Lung (tissue), 12 donors: ENCODE data around the gene CANT1. TPM values are rescaled to one million over a fixed set of nuclear protein-coding genes. Genes with fewer than 3 reads are reported as not detected.

ENCODE experiments used
- ATAC-seq: fragments of 200-7000 bp; cut with Tn5 transposase; one replicate; pipeline ENCODE4 v1.9.1; 2020; ENCODE audit warnings: moderate number of reproducible peaks; ENCODE audit not compliant: insufficient read depth, low FRiP score
- DNase-seq, 3 donors: peaks; one replicate each; pipeline ENCODE4 v3.0.0-alpha.2; 2013 to 2017
- H3K27ac ChIP-seq, 2 donors: one replicate each; pipeline ENCODE4 v1.5.1; 2013; ENCODE audit warnings: mild to moderate bottlenecking in 2 of 2, moderate library complexity in 2 of 2, control low read depth in 1 of 2, inconsistent platforms in 1 of 2, low read depth in 1 of 2, low read length in 1 of 2
- H3K27me3 ChIP-seq, 3 donors: one replicate each; pipeline ENCODE4 v1.5.1; 2013; ENCODE audit warnings: low read length in 2 of 3; ENCODE audit not compliant: control insufficient read depth in 3 of 3, insufficient read depth in 3 of 3
- H3K36me3 ChIP-seq, 4 donors: one replicate each; pipeline ENCODE4 v1.5.1; 2013; ENCODE audit warnings: low read length in 4 of 4, mild to moderate bottlenecking in 1 of 4, moderate library complexity in 1 of 4; ENCODE audit not compliant: control insufficient read depth in 4 of 4, insufficient read depth in 4 of 4
- H3K4me1 ChIP-seq, 5 donors: one replicate each; pipeline ENCODE4 v1.5.1; 2013; ENCODE audit warnings: low read length in 5 of 5, mild to moderate bottlenecking in 2 of 5, moderate library complexity in 1 of 5; ENCODE audit not compliant: control insufficient read depth in 5 of 5, insufficient read depth in 5 of 5
- H3K4me3 ChIP-seq: one replicate; pipeline ENCODE4 v1.5.1; 2013; ENCODE audit warnings: mild to moderate bottlenecking, control low read depth, moderate library complexity
- H3K9ac ChIP-seq, 2 donors: one replicate each; pipeline ENCODE4 v1.5.1; 2013; ENCODE audit warnings: low read length in 2 of 2, control low read depth in 1 of 2; ENCODE audit not compliant: insufficient read depth in 1 of 2
- H3K9me3 ChIP-seq, 4 donors: one replicate each; pipeline ENCODE4 v1.5.1; 2013; ENCODE audit warnings: low read length in 3 of 4, mild to moderate bottlenecking in 1 of 4, moderate library complexity in 1 of 4; ENCODE audit not compliant: control insufficient read depth in 4 of 4, insufficient read depth in 3 of 4
- CTCF ChIP-seq: IDR thresholded peaks from 2 replicates; pipeline ENCODE4 v1.5.1; 2012; ENCODE audit warnings: mild to moderate bottlenecking; ENCODE audit errors: control extremely low read depth, extremely low read depth
- WGBS, 2 donors: extraction: QIAGEN DNeasy Blood & Tissue Kit; methylation state at CpG; one replicate each; pipeline ENCODE4 v1.1.7; 2013; 5-methylcytosine and 5-hydroxymethylcytosine counted together
- polyA plus RNA-seq, 2 donors: library from polyadenylated mRNA; stranded (reverse); fragments of 200-250 nt; gene quantifications; one replicate each; pipeline ENCODE4 v1.2.1, GENCODE V29; 2013
- total RNA-seq, 2 donors: library from RNA; depleted of rRNA in 1 of 2; stranded (reverse); fragments of >200 nt in 1 of 2; gene quantifications; one replicate each; pipeline ENCODE4 v1.2.1, GENCODE V29; 2014 to 2021
- donor health status: control.
- donor health status: control.
- donor health status: Bipolar disorder and iron deficiency.
- donor health status: healthy.
- donor health status: DM: yes; HTN: yes; CAD: no.

The CANT1 gene
- total and polyA plus RNA-seq, 4 donors = 8.5 to 75.8 (median 48.7) TPM

- ATAC-seq (no peak), DNase-seq (no peak)
- H3K9ac ChIP-seq = no peak overlapping the region
- H3K27ac ChIP-seq = peak overlapping the region in 1 of 2 donors; percentile 11
- no peak overlapping the region for H3K4me3 ChIP-seq
- TF ChIP-seq CTCF = no peak
- 62 to 68% methylated on average over 8 of the region's 8 CpGs for WGBS, 2 donors
- H3K27me3 ChIP-seq = peaks cover 0 to 7% (median 0%) of the 10 kb centered on the region in 3 donors
- H3K4me1 ChIP-seq = peaks cover 0 to 7% (median 0%) of the 10 kb centered on the region in 5 donors
- no peaks in the 10 kb centered on the region for H3K36me3 ChIP-seq
- no peaks in the 10 kb centered on the region for H3K9me3 ChIP-seq
Measured at GRCh38 chr17:79038545-79039135, 29.1 kb upstream of the CANT1 start.

- peak; percentile 74 for ATAC-seq
- H3K36me3 ChIP-seq = no peaks in the 10 kb centered on the region
- H3K27me3 ChIP-seq = no peaks in the 10 kb centered on the region
- peaks cover 0 to 7% (median 0%) of the 10 kb centered on the region in 5 donors for H3K4me1 ChIP-seq
- DNase-seq = no peak
- WGBS, 2 donors = 46 to 49% methylated on average over 3 of the region's 3 CpGs
- H3K27ac ChIP-seq = peak overlapping the region in 1 of 2 donors; percentile 20
- no peak overlapping the region for H3K9ac ChIP-seq
- H3K9me3 ChIP-seq = no peaks in the 10 kb centered on the region
- H3K4me3 ChIP-seq = no peak overlapping the region
- TF ChIP-seq CTCF = no peak
Measured at GRCh38 chr17:79036596-79036995, 27.0 kb upstream of the CANT1 start.

DNA sequence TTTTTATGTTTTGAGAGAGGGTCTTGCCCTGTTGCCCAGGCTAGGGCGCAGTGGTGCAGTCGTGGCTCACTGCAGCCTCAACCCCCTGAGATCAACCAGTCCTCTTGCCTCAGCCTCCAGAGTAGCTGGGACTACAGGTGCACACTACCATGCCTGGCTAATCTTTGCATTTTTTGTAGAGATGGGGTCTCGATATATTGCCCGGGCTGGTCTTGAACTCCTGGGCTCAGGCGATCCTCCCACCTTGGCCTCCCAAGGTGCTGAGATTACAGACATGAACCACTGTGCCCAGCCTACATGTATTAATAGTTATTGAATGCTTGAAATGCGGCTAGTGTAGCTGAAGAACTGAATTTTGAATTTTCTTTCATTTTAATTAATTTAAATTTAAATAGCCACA lies 26.6 kb upstream of the CANT1 start:
- ATAC-seq = no peak
- Histone ChIP-seq H3K27ac (no peak overlapping the region), H3K4me3 (no peak overlapping the region), H3K9me3 (no peaks in the 10 kb centered on the region), H3K36me3 (no peaks in the 10 kb centered on the region), H3K4me1 (peaks cover 0 to 6% (median 0%) of the 10 kb centered on the region in 5 donors), H3K9ac (no peak overlapping the region), H3K27me3 (no peaks in the 10 kb centered on the region)
- no peak for TF ChIP-seq CTCF
- no peak for DNase-seq
- WGBS, 2 donors = 95 to 97% methylated on average over 6 of the region's 6 CpGs

- Histone ChIP-seq H3K9me3 (no peaks in the 10 kb centered on the region), H3K9ac (no peak overlapping the region), H3K4me1 (peaks cover 0 to 5% (median 0%) of the 10 kb centered on the region in 5 donors), H3K27me3 (no peaks in the 10 kb centered on the region), H3K4me3 (no peak overlapping the region), H3K36me3 (no peaks in the 10 kb centered on the region), H3K27ac (no peak overlapping the region)
- no peak for TF ChIP-seq CTCF
- DNase-seq = no peak
- WGBS, 2 donors = 93 to 95% methylated on average over 6 of the region's 6 CpGs
- no peak for ATAC-seq
Measured at GRCh38 chr17:79035686-79036085, 26.1 kb upstream of the CANT1 start.
